GM23338 (cell line): Measurements from ENCODE around the gene STAB2. TPM values are rescaled to one million over a fixed set of nuclear protein-coding genes. Genes with fewer than 3 reads are reported as not detected.

ENCODE experiments used
- ATAC-seq: fragments of 200-7000 bp; cut with Tn5 transposase; 3 replicates; pipeline ENCODE4 v1.9.1; 2020
- DNase-seq: peaks from one replicate; pipeline ENCODE4 v3.0.0-alpha.2; 2015; ENCODE audit warnings: low spot score
- H2AFZ ChIP-seq: fragments of 200-600 bp; sonication (generic); 2 replicates; pipeline ENCODE4 v1.8.0; 2016; ENCODE audit warnings: antibody characterized with exemption, mild to moderate bottlenecking, moderate library complexity
- H3F3A ChIP-seq: fragments of 200-600 bp; sonication (generic); replicated peaks from 2 replicates; pipeline ENCODE4 v1.8.0; 2017; ENCODE audit warnings: antibody characterized with exemption, mixed run types, low read depth
- H3K27ac ChIP-seq: fragments of 200-600 bp; sonication (generic); 2 replicates; pipeline ENCODE4 v1.6.1; 2016; ENCODE audit warnings: low read depth
- H3K27me3 ChIP-seq: fragments of 200-600 bp; sonication (generic); 2 replicates; pipeline ENCODE4 v1.8.0; 2016; ENCODE audit warnings: mild to moderate bottlenecking, mixed run types, moderate library complexity; ENCODE audit not compliant: insufficient read depth
- H3K36me3 ChIP-seq: fragments of 200-600 bp; sonication (generic); 2 replicates; pipeline ENCODE4 v1.8.0; 2016; ENCODE audit warnings: mild to moderate bottlenecking; ENCODE audit not compliant: insufficient read depth
- H3K4me1 ChIP-seq: fragments of 200-600 bp; sonication (generic); 2 replicates; pipeline ENCODE4 v1.8.0; 2016; ENCODE audit warnings: mild to moderate bottlenecking, moderate library complexity; ENCODE audit not compliant: insufficient read depth
- H3K4me2 ChIP-seq: fragments of 200-600 bp; sonication (generic); 2 replicates; pipeline ENCODE4 v1.7.1; 2017; ENCODE audit warnings: mixed run types
- H3K4me3 ChIP-seq: fragments of 200-600 bp; sonication (generic); 2 replicates; pipeline ENCODE4 v1.6.1; 2016; ENCODE audit warnings: mixed run types
- H3K79me2 ChIP-seq: fragments of 200-600 bp; sonication (generic); replicated peaks from 2 replicates; pipeline ENCODE4 v1.8.0; 2017; ENCODE audit warnings: mild to moderate bottlenecking; ENCODE audit not compliant: insufficient read depth
- H3K9me2 ChIP-seq: fragments of 200-600 bp; sonication (generic); 2 replicates; pipeline ENCODE4 v1.8.0; 2017; ENCODE audit not compliant: insufficient read depth
- H4K20me1 ChIP-seq: fragments of 200-600 bp; sonication (generic); replicated peaks from 2 replicates; pipeline ENCODE4 v1.8.0; 2017; ENCODE audit warnings: mild to moderate bottlenecking; ENCODE audit not compliant: insufficient read depth
- H3K27ac Mint-ChIP-seq: 2 replicates; pipeline ENCODE4 v1.8.0; 2020; ENCODE audit warnings: inconsistent platforms, mild to moderate bottlenecking, moderate library complexity, mixed read lengths
- H3K27me3 Mint-ChIP-seq: 3 replicates; pipeline ENCODE4 v1.8.0; 2022; ENCODE audit warnings: low read depth, mild to moderate bottlenecking, moderate library complexity, mixed read lengths, inconsistent platforms; ENCODE audit not compliant: insufficient read depth, poor library complexity
- H3K36me3 Mint-ChIP-seq: 3 replicates; pipeline ENCODE4 v1.8.0; 2021; ENCODE audit warnings: low read depth, mild to moderate bottlenecking, inconsistent platforms, moderate library complexity, mixed read lengths
- H3K4me1 Mint-ChIP-seq: 3 replicates; pipeline ENCODE4 v1.8.0; 2020; ENCODE audit warnings: mild to moderate bottlenecking, inconsistent platforms, mixed read lengths
- H3K4me3 Mint-ChIP-seq: 3 replicates; pipeline ENCODE4 v1.8.0; 2021; ENCODE audit warnings: moderate library complexity, mild to moderate bottlenecking, inconsistent platforms, mixed read lengths
- H3K9me3 Mint-ChIP-seq: 3 replicates; pipeline ENCODE4 v1.8.0; 2020; ENCODE audit warnings: moderate library complexity, mild to moderate bottlenecking, inconsistent platforms, mixed read lengths
- CREB1 ChIP-seq: fragments of 250-450 bp; sonication (Bioruptor Pico); IDR thresholded peaks from 2 replicates; pipeline ENCODE4 v1.5.0; 2020; ENCODE audit warnings: low read depth, mild to moderate bottlenecking, moderate library complexity
- CTCF ChIP-seq, 2 experiments: fragments of 200-600 bp in 1 of 2; sonication (generic) in 1 of 2; conservative IDR thresholded peaks; 2 replicates each; pipeline versions ENCODE4 v1.5.1 to v1.6.1; 2016 to 2017; ENCODE audit warnings: antibody characterized with exemption in 2 of 2, low read depth in 2 of 2, mild to moderate bottlenecking in 2 of 2, moderate library complexity in 1 of 2
- ETS1 ChIP-seq: IDR thresholded peaks from 2 replicates; pipeline ENCODE4 v1.6.1; 2016; ENCODE audit warnings: antibody characterized with exemption
- EZH2 ChIP-seq: fragments of 200-600 bp; sonication (generic); IDR thresholded peaks from one replicate; pipeline ENCODE4 v1.8.0; 2017; ENCODE audit warnings: antibody characterized with exemption, mild to moderate bottlenecking, low read depth; ENCODE audit not compliant: unreplicated experiment
- EZH2phosphoT487 ChIP-seq: fragments of 200-600 bp; sonication (generic); IDR thresholded peaks from one replicate; pipeline ENCODE4 v1.8.1; 2018; ENCODE audit warnings: antibody characterized with exemption; ENCODE audit not compliant: unreplicated experiment
- JUNB ChIP-seq: IDR thresholded peaks from one replicate; pipeline ENCODE4 v1.6.1; 2016; ENCODE audit warnings: antibody characterized with exemption; ENCODE audit not compliant: unreplicated experiment
- NANOG ChIP-seq: IDR thresholded peaks from 2 replicates; pipeline ENCODE4 v1.6.1; 2016; ENCODE audit warnings: antibody characterized with exemption, borderline replicate concordance
- POLR2AphosphoS5 ChIP-seq: IDR thresholded peaks from 2 replicates; pipeline ENCODE4 v1.6.1; 2016; ENCODE audit warnings: antibody characterized with exemption, low read depth
- STAT1 ChIP-seq: IDR thresholded peaks from one replicate; pipeline ENCODE4 v1.6.1; 2016; ENCODE audit warnings: antibody characterized with exemption; ENCODE audit not compliant: unreplicated experiment
- ZNF114 ChIP-seq: fragments of 250-450 bp; sonication (Bioruptor Pico); IDR thresholded peaks from 2 replicates; pipeline ENCODE4 v1.5.0; 2020; ENCODE audit warnings: mild to moderate bottlenecking, moderate library complexity
- polyA plus RNA-seq: library from polyadenylated mRNA; unstranded; fragments of >200 nt; fragmentation: Nextera tagmentation; extraction: Ambion mirVana; gene quantifications from 2 replicates; pipeline ENCODE4 v1.2.1, GENCODE V29; 2016
- total RNA-seq: library from RNA; depleted of rRNA; stranded (reverse); fragments of >200 nt; shearing (Covaris generic); gene quantifications from 2 replicates; pipeline ENCODE4 v1.2.3, GENCODE V29; 2014
- TF ChIP-seq, protein P1 (sequence below): fragments of 250-450 bp; sonication (Bioruptor Pico); IDR thresholded peaks from 2 replicates; pipeline ENCODE4 v1.5.0; 2020; ENCODE audit warnings: mild to moderate bottlenecking, moderate library complexity
- TF ChIP-seq, protein P2 (sequence below): IDR thresholded peaks from one replicate; pipeline ENCODE4 v1.6.1; 2018; ENCODE audit warnings: antibody characterized with exemption; ENCODE audit not compliant: unreplicated experiment

Gene STAB2
- total and polyA plus RNA-seq, 2 experiments from 2014 or later = 0.14 TPM; not detected in 1

- no peaks in the 10 kb centered on the region for H3K27me3 Mint-ChIP-seq
- H3K9me2 ChIP-seq = no peaks in the 10 kb centered on the region
- H3K4me2 ChIP-seq = no peak overlapping the region
- TF ChIP-seq, protein P1, sequence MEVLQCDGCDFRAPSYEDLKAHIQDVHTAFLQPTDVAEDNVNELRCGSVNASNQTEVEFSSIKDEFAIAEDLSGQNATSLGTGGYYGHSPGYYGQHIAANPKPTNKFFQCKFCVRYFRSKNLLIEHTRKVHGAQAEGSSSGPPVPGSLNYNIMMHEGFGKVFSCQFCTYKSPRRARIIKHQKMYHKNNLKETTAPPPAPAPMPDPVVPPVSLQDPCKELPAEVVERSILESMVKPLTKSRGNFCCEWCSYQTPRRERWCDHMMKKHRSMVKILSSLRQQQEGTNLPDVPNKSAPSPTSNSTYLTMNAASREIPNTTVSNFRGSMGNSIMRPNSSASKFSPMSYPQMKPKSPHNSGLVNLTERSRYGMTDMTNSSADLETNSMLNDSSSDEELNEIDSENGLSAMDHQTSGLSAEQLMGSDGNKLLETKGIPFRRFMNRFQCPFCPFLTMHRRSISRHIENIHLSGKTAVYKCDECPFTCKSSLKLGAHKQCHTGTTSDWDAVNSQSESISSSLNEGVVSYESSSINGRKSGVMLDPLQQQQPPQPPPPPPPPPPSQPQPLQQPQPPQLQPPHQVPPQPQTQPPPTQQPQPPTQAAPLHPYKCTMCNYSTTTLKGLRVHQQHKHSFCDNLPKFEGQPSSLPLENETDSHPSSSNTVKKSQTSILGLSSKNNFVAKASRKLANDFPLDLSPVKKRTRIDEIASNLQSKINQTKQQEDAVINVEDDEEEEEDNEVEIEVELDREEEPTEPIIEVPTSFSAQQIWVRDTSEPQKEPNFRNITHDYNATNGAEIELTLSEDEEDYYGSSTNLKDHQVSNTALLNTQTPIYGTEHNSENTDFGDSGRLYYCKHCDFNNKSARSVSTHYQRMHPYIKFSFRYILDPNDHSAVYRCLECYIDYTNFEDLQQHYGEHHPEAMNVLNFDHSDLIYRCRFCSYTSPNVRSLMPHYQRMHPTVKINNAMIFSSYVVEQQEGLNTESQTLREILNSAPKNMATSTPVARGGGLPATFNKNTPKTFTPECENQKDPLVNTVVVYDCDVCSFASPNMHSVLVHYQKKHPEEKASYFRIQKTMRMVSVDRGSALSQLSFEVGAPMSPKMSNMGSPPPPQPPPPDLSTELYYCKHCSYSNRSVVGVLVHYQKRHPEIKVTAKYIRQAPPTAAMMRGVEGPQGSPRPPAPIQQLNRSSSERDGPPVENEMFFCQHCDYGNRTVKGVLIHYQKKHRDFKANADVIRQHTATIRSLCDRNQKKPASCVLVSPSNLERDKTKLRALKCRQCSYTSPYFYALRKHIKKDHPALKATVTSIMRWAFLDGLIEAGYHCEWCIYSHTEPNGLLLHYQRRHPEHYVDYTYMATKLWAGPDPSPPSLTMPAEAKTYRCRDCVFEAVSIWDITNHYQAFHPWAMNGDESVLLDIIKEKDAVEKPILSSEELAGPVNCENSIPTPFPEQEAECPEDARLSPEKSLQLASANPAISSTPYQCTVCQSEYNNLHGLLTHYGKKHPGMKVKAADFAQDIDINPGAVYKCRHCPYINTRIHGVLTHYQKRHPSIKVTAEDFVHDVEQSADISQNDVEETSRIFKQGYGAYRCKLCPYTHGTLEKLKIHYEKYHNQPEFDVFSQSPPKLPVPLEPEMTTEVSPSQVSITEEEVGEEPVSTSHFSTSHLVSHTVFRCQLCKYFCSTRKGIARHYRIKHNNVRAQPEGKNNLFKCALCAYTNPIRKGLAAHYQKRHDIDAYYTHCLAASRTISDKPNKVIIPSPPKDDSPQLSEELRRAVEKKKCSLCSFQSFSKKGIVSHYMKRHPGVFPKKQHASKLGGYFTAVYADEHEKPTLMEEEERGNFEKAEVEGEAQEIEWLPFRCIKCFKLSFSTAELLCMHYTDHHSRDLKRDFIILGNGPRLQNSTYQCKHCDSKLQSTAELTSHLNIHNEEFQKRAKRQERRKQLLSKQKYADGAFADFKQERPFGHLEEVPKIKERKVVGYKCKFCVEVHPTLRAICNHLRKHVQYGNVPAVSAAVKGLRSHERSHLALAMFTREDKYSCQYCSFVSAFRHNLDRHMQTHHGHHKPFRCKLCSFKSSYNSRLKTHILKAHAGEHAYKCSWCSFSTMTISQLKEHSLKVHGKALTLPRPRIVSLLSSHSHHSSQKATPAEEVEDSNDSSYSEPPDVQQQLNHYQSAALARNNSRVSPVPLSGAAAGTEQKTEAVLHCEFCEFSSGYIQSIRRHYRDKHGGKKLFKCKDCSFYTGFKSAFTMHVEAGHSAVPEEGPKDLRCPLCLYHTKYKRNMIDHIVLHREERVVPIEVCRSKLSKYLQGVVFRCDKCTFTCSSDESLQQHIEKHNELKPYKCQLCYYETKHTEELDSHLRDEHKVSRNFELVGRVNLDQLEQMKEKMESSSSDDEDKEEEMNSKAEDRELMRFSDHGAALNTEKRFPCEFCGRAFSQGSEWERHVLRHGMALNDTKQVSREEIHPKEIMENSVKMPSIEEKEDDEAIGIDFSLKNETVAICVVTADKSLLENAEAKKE (CRISPR knock-in tag) = no peak
- no peak for TF ChIP-seq CTCF (conservative IDR thresholded peaks at IDR 0.05; ENCODE audit: low read depth in 2 of 2)
- TF ChIP-seq, protein P2, sequence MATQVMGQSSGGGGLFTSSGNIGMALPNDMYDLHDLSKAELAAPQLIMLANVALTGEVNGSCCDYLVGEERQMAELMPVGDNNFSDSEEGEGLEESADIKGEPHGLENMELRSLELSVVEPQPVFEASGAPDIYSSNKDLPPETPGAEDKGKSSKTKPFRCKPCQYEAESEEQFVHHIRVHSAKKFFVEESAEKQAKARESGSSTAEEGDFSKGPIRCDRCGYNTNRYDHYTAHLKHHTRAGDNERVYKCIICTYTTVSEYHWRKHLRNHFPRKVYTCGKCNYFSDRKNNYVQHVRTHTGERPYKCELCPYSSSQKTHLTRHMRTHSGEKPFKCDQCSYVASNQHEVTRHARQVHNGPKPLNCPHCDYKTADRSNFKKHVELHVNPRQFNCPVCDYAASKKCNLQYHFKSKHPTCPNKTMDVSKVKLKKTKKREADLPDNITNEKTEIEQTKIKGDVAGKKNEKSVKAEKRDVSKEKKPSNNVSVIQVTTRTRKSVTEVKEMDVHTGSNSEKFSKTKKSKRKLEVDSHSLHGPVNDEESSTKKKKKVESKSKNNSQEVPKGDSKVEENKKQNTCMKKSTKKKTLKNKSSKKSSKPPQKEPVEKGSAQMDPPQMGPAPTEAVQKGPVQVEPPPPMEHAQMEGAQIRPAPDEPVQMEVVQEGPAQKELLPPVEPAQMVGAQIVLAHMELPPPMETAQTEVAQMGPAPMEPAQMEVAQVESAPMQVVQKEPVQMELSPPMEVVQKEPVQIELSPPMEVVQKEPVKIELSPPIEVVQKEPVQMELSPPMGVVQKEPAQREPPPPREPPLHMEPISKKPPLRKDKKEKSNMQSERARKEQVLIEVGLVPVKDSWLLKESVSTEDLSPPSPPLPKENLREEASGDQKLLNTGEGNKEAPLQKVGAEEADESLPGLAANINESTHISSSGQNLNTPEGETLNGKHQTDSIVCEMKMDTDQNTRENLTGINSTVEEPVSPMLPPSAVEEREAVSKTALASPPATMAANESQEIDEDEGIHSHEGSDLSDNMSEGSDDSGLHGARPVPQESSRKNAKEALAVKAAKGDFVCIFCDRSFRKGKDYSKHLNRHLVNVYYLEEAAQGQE = no peak
- no peak for TF ChIP-seq ZNF114 (CRISPR knock-in tag)
- no peak for TF ChIP-seq JUNB
- TF ChIP-seq NANOG = no peak
- TF ChIP-seq ETS1 = no peak
- TF ChIP-seq CREB1 (CRISPR knock-in tag) = no peak
- TF ChIP-seq POLR2AphosphoS5 = no peak
- TF ChIP-seq EZH2 = no peak
- TF ChIP-seq STAT1 = no peak
- no peak for TF ChIP-seq EZH2phosphoT487
- H3K27ac ChIP-seq = no peak overlapping the region
- no peak overlapping the region for H3K27ac Mint-ChIP-seq
- H3K4me1 Mint-ChIP-seq = no peaks in the 10 kb centered on the region
- H3K27me3 ChIP-seq = no peaks in the 10 kb centered on the region
- peaks cover 7% of the 10 kb centered on the region for H3K9me3 Mint-ChIP-seq
- no peak overlapping the region for H3K4me3 ChIP-seq
- H3K79me2 ChIP-seq = no peaks in the 10 kb centered on the region
- no peaks in the 10 kb centered on the region for H3K36me3 ChIP-seq
- DNase-seq (no peak), ATAC-seq (no peak)
- no peak overlapping the region for H2AFZ ChIP-seq
- H3K36me3 Mint-ChIP-seq = no peaks in the 10 kb centered on the region
- H3F3A ChIP-seq = no peaks in the 10 kb centered on the region
- H4K20me1 ChIP-seq = no peaks in the 10 kb centered on the region
- H3K4me3 Mint-ChIP-seq = no peak overlapping the region
- H3K4me1 ChIP-seq = no peaks in the 10 kb centered on the region
Observed at GRCh38 chr12:103727638-103728037, 140.6 kb downstream of the STAB2 start.
